Thymus (tissue), 11 donors: ENCODE measurements around the gene NKAIN2. TPM values are rescaled to one million over a fixed set of nuclear protein-coding genes. Genes with fewer than 3 reads are reported as not detected.
A peak's percentile ranks its signal among the peaks of the same experiment; 100 is the strongest.
"Not testable (repeated sequence)": the region's sequence is repeated elsewhere in the genome, so short reads cannot be mapped to it uniquely, and the experiment has no call there.

Experiments used
- DNase-seq, 9 donors: peaks; one replicate each; pipeline ENCODE4 v3.0.0-alpha.2; 2013; ENCODE audit warnings: low spot score in 9 of 9, low read depth in 6 of 9, missing footprints in 1 of 9
- H3K27ac ChIP-seq, 2 donors: one replicate each; pipeline ENCODE4 v1.5.1; 2013; ENCODE audit warnings: control low read depth in 1 of 2, low read depth in 1 of 2, low read length in 1 of 2, mild to moderate bottlenecking in 1 of 2, moderate library complexity in 1 of 2
- H3K27me3 ChIP-seq, 2 donors: one replicate each; pipeline ENCODE4 v1.5.1; 2013; ENCODE audit warnings: low read length in 1 of 2; ENCODE audit not compliant: control insufficient read depth in 2 of 2, insufficient read depth in 1 of 2
- H3K36me3 ChIP-seq, 2 donors: one replicate each; pipeline ENCODE4 v1.5.1; 2013; ENCODE audit warnings: low read length in 1 of 2, mild to moderate bottlenecking in 1 of 2, moderate library complexity in 1 of 2; ENCODE audit not compliant: control insufficient read depth in 2 of 2, insufficient read depth in 2 of 2
- H3K4me1 ChIP-seq, 2 donors: one replicate each; pipeline ENCODE4 v1.5.1; 2013; ENCODE audit warnings: low read length in 2 of 2; ENCODE audit not compliant: control insufficient read depth in 2 of 2, insufficient read depth in 2 of 2
- H3K4me3 ChIP-seq, 2 donors: one replicate each; pipeline ENCODE4 v1.5.1; 2013; ENCODE audit warnings: low read length in 2 of 2, control low read depth in 1 of 2, mild to moderate bottlenecking in 1 of 2
- H3K9me3 ChIP-seq, 2 donors: one replicate each; pipeline ENCODE4 v1.5.1; 2013; ENCODE audit warnings: low read length in 1 of 2, mild to moderate bottlenecking in 1 of 2; ENCODE audit not compliant: control insufficient read depth in 2 of 2, insufficient read depth in 1 of 2
- WGBS: extraction: QIAGEN DNeasy Blood & Tissue Kit; methylation state at CpG from one replicate; pipeline ENCODE4 v1.1.7; 2013; 5-methylcytosine and 5-hydroxymethylcytosine counted together
- polyA plus RNA-seq: library from polyadenylated mRNA; stranded (reverse); fragments of 200-250 nt; gene quantifications from one replicate; pipeline ENCODE4 v1.2.3, GENCODE V29; 2013
- total RNA-seq: library from RNA; stranded (reverse); fragments of 120-200 nt; gene quantifications from one replicate; pipeline ENCODE4 v1.2.4, GENCODE V29; 2013
- donor health status: healthy.

The NKAIN2 gene
- total and polyA plus RNA-seq, 2 donors: 1.2 to 2.4 TPM

- H3K4me3 ChIP-seq: no peak overlapping the region
- H3K4me1 ChIP-seq: no peaks in the 10 kb centered on the region
- peaks cover 0 to 7% of the 10 kb centered on the region in 2 donors for H3K9me3 ChIP-seq
- H3K27ac ChIP-seq: no peak overlapping the region
- H3K36me3 ChIP-seq: no peaks in the 10 kb centered on the region
- DNase-seq: no peak
- H3K27me3 ChIP-seq: no peaks in the 10 kb centered on the region
- 95% methylated on average over 5 of the region's 5 CpGs for WGBS
Measured at GRCh38 chr6:123956492-123957139, 153.0 kb downstream of the NKAIN2 start.

GRCh38 chr6:123962508-123962907, 158.8 kb downstream of the NKAIN2 start:
- Histone ChIP-seq H3K9me3 (no peaks in the 10 kb centered on the region), H3K27me3 (no peaks in the 10 kb centered on the region), H3K4me1 (no peaks in the 10 kb centered on the region), H3K27ac (no peak overlapping the region), H3K4me3 (no peak overlapping the region), H3K36me3 (no peaks in the 10 kb centered on the region)
- WGBS: 63% methylated on average over 11 of the region's 11 CpGs
- DNase-seq: peak in 1 of 9 donors; percentile 6

- no peaks in the 10 kb centered on the region for H3K4me1 ChIP-seq
- DNase-seq: no peak
- H3K27ac ChIP-seq: no peak overlapping the region
- no peak overlapping the region for H3K4me3 ChIP-seq
- no peaks in the 10 kb centered on the region for H3K36me3 ChIP-seq
- H3K27me3 ChIP-seq: no peaks in the 10 kb centered on the region
- H3K9me3 ChIP-seq: no peaks in the 10 kb centered on the region
- 86% methylated on average over 4 of the region's 4 CpGs for WGBS
Measured at GRCh38 chr6:123965894-123966293, 162.2 kb downstream of the NKAIN2 start.

- no peak overlapping the region for H3K4me3 ChIP-seq
- H3K36me3 ChIP-seq: no peaks in the 10 kb centered on the region
- H3K27me3 ChIP-seq: no peaks in the 10 kb centered on the region
- H3K4me1 ChIP-seq: no peaks in the 10 kb centered on the region
- DNase-seq: no peak
- H3K9me3 ChIP-seq: no peaks in the 10 kb centered on the region
- H3K27ac ChIP-seq: no peak overlapping the region
- 82% methylated on average over 2 of the region's 2 CpGs for WGBS
Measured at GRCh38 chr6:123966618-123967017, 163.0 kb downstream of the NKAIN2 start.

- no peaks in the 10 kb centered on the region for H3K27me3 ChIP-seq
- no peaks in the 10 kb centered on the region for H3K9me3 ChIP-seq
- DNase-seq: peak in 1 of 9 donors; percentile 2
- H3K36me3 ChIP-seq: no peaks in the 10 kb centered on the region
- no peaks in the 10 kb centered on the region for H3K4me1 ChIP-seq
- no peak overlapping the region for H3K27ac ChIP-seq
- no peak overlapping the region for H3K4me3 ChIP-seq
- 52% methylated on average over 6 of the region's 6 CpGs for WGBS
Measured at GRCh38 chr6:123967905-123968304, 164.2 kb downstream of the NKAIN2 start.

GRCh38 chr6:123972600-123973294, 169.1 kb downstream of the NKAIN2 start:
- Histone ChIP-seq H3K27me3 (no peaks in the 10 kb centered on the region), H3K4me1 (no peaks in the 10 kb centered on the region), H3K9me3 (no peaks in the 10 kb centered on the region), H3K36me3 (no peaks in the 10 kb centered on the region), H3K4me3 (no peak overlapping the region), H3K27ac (no peak overlapping the region)
- no peak for DNase-seq

- H3K4me1 ChIP-seq: no peaks in the 10 kb centered on the region
- no peak overlapping the region for H3K27ac ChIP-seq
- H3K4me3 ChIP-seq: no peak overlapping the region
- no peaks in the 10 kb centered on the region for H3K27me3 ChIP-seq
- WGBS: 97% methylated on average over 2 of the region's 2 CpGs
- no peaks in the 10 kb centered on the region for H3K36me3 ChIP-seq
- no peak for DNase-seq
- no peaks in the 10 kb centered on the region for H3K9me3 ChIP-seq
Measured at GRCh38 chr6:123980311-123980710, 176.6 kb downstream of the NKAIN2 start.

GRCh38 chr6:123986938-123987337, 183.3 kb downstream of the NKAIN2 start:
- Histone ChIP-seq H3K36me3 (no peaks in the 10 kb centered on the region), H3K27me3 (no peaks in the 10 kb centered on the region), H3K4me3 (no peak overlapping the region), H3K4me1 (no peaks in the 10 kb centered on the region), H3K27ac (no peak overlapping the region), H3K9me3 (no peaks in the 10 kb centered on the region)
- no peak for DNase-seq
- WGBS: 98% methylated on average over 4 of the region's 4 CpGs

GRCh38 chr6:123989918-123990317, 186.3 kb downstream of the NKAIN2 start:
- H3K36me3 ChIP-seq, H3K9me3 ChIP-seq, H3K4me1 ChIP-seq, H3K4me3 ChIP-seq, DNase-seq, H3K27ac ChIP-seq, H3K27me3 ChIP-seq: not testable (repeated sequence)
- WGBS: 65% methylated on average over 5 of the region's 5 CpGs
